H1 (cell line): Measurements from ENCODE around the gene DNAJC11. TPM values are rescaled to one million over a fixed set of nuclear protein-coding genes. Genes with fewer than 3 reads are reported as not detected.

ENCODE experiments used
- CTCF ChIA-PET: fragments of 300-600 bp; sonication (Branson Sonifier 250); formaldehyde crosslinking; loops from one replicate; lab custom pipeline; 2021; ENCODE audit not compliant: partially characterized antibody; lab: Charles Lee
- POLR2A ChIA-PET: fragments of 300-600 bp; sonication (Branson Sonifier 250); formaldehyde crosslinking; loops from one replicate; lab custom pipeline; 2021; ENCODE audit warnings: inconsistent platforms; ENCODE audit not compliant: partially characterized antibody; lab: Charles Lee
- DNase-seq, 2 experiments: peaks; one replicate each; pipeline versions ENCODE4 v3.0.0 to v3.0.0-alpha.2; 2010 to 2022; ENCODE audit warnings: low spot score in 2 of 2, low read depth in 1 of 2, mixed read lengths in 1 of 2
- FAIRE-seq: peaks from 2 replicates; lab custom pipeline; 2011; peaks lifted over from hg19 to GRCh38; lab: Jason Lieb, UNC
- H2AFZ ChIP-seq: 2 replicates; pipeline ENCODE4 v1.8.1; 2012; ENCODE audit warnings: low read length, inconsistent platforms
- H2AK5ac ChIP-seq: 2 replicates; pipeline ENCODE4 v1.6.1; 2013; ENCODE audit warnings: low read depth, low read length
- H2BK120ac ChIP-seq: replicated peaks from 2 replicates; pipeline ENCODE3; 2013; ENCODE audit warnings: low read depth, low read length, inconsistent platforms
- H2BK12ac ChIP-seq: 2 replicates; pipeline ENCODE4 v1.6.1; 2013; ENCODE audit warnings: low read depth, low read length
- H2BK15ac ChIP-seq: 2 replicates; pipeline ENCODE4 v1.6.1; 2013; ENCODE audit warnings: low read length
- H2BK20ac ChIP-seq: 2 replicates; pipeline ENCODE4 v1.6.1; 2013; ENCODE audit warnings: low read length
- H2BK5ac ChIP-seq: 2 replicates; pipeline ENCODE4 v1.6.1; 2013; ENCODE audit warnings: low read depth, low read length
- H3K14ac ChIP-seq: 2 replicates; pipeline ENCODE4 v1.6.1; 2013; ENCODE audit warnings: inconsistent platforms; ENCODE audit not compliant: insufficient read length
- H3K18ac ChIP-seq: 2 replicates; pipeline ENCODE4 v1.6.1; 2013; ENCODE audit warnings: low read length; ENCODE audit errors: extremely low read depth
- H3K23ac ChIP-seq: 2 replicates; pipeline ENCODE4 v1.6.1; 2013; ENCODE audit warnings: inconsistent platforms; ENCODE audit not compliant: insufficient read length
- H3K23me2 ChIP-seq: 2 replicates; pipeline ENCODE4 v1.6.1; 2013; ENCODE audit warnings: low read depth, low read length
- H3K27ac ChIP-seq: 2 replicates; pipeline ENCODE4 v1.6.1; 2011; ENCODE audit warnings: low read depth, low read length, inconsistent platforms
- H3K27me3 ChIP-seq, 4 experiments: replicated peaks in 1 of 4; 1 replicate in 1 of 4; 2 replicates in 3 of 4; pipeline versions ENCODE4 v1.6.1 to v1.8.1; 2011 to 2013; ENCODE audit warnings: low read length in 3 of 4, mild to moderate bottlenecking in 3 of 4, inconsistent platforms in 2 of 4, mixed read lengths in 2 of 4, moderate library complexity in 1 of 4; ENCODE audit not compliant: control insufficient read depth in 3 of 4, insufficient read depth in 3 of 4; ENCODE audit errors: extremely low read depth in 1 of 4
- H3K36me3 ChIP-seq, 4 experiments: 2 replicates each; pipeline versions ENCODE4 v1.6.1 to v1.8.1; 2011 to 2013; ENCODE audit warnings: mild to moderate bottlenecking in 4 of 4, low read length in 3 of 4, moderate library complexity in 2 of 4, control low read depth in 1 of 4, inconsistent platforms in 1 of 4; ENCODE audit not compliant: insufficient read depth in 4 of 4, control insufficient read depth in 2 of 4
- H3K4ac ChIP-seq: replicated peaks from 2 replicates; pipeline ENCODE3; 2013; ENCODE audit warnings: low read length, low read depth, mixed read lengths, inconsistent platforms; ENCODE audit not compliant: insufficient read length
- H3K4me1 ChIP-seq, 4 experiments: replicated peaks in 1 of 4; 1 replicate in 1 of 4; 2 replicates in 3 of 4; pipeline versions ENCODE4 v1.6.1 to v1.8.1; 2011 to 2013; ENCODE audit warnings: low read length in 3 of 4, inconsistent platforms in 2 of 4, mixed read lengths in 1 of 4; ENCODE audit not compliant: insufficient read depth in 4 of 4, control insufficient read depth in 3 of 4
- H3K4me2 ChIP-seq, 2 experiments: 2 replicates each; pipeline versions ENCODE4 v1.6.1 to v1.8.1; 2011 to 2013; ENCODE audit warnings: low read depth in 2 of 2, low read length in 2 of 2, control low read depth in 1 of 2, inconsistent platforms in 1 of 2, mild to moderate bottlenecking in 1 of 2; ENCODE audit not compliant: insufficient read depth in 1 of 2
- H3K4me3 ChIP-seq, 4 experiments: fragments of 200-600, 300-600 bp in 1 of 4; sonication (generic), shearing (Covaris generic), sonication (Bioruptor Twin) in 1 of 4; 2 replicates each; pipeline versions ENCODE4 v1.5.1 to v1.8.1; 2011 to 2016; ENCODE audit warnings: low read length in 4 of 4, low read depth in 3 of 4, control low read depth in 2 of 4, inconsistent platforms in 2 of 4, mild to moderate bottlenecking in 2 of 4, mixed read lengths in 1 of 4, moderate library complexity in 1 of 4; ENCODE audit not compliant: insufficient read depth in 2 of 4; ENCODE audit errors: extremely low read depth in 1 of 4
- H3K56ac ChIP-seq: replicated peaks from 2 replicates; pipeline ENCODE3; 2013; ENCODE audit warnings: low read depth, mild to moderate bottlenecking, mixed read lengths, low read length, inconsistent platforms; ENCODE audit not compliant: insufficient read length
- H3K79me1 ChIP-seq: 2 replicates; pipeline ENCODE4 v1.6.1; 2013; ENCODE audit warnings: low read depth, low read length, control low read depth
- H3K79me2 ChIP-seq, 2 experiments: 2 replicates each; pipeline versions ENCODE4 v1.6.1 to v1.8.1; 2012 to 2013; ENCODE audit warnings: low read length in 2 of 2, mild to moderate bottlenecking in 2 of 2, inconsistent platforms in 1 of 2; ENCODE audit not compliant: insufficient read depth in 2 of 2, control insufficient read depth in 1 of 2
- H3K9ac ChIP-seq, 4 experiments: replicated peaks in 1 of 4; 1 replicate in 1 of 4; 2 replicates in 3 of 4; pipeline versions ENCODE4 v1.6.1 to v1.8.1; 2011 to 2013; ENCODE audit warnings: low read depth in 3 of 4, low read length in 3 of 4, control low read depth in 2 of 4, mild to moderate bottlenecking in 2 of 4, moderate library complexity in 2 of 4, inconsistent platforms in 1 of 4; ENCODE audit errors: extremely low read depth in 1 of 4
- H3K9me3 ChIP-seq, 2 experiments: 2 replicates each; pipeline versions ENCODE4 v1.6.1 to v1.8.1; 2012 to 2013; ENCODE audit warnings: mild to moderate bottlenecking in 2 of 2, moderate library complexity in 2 of 2, control low read depth in 1 of 2, inconsistent platforms in 1 of 2, low read depth in 1 of 2, low read length in 1 of 2, mixed read lengths in 1 of 2; ENCODE audit not compliant: insufficient read depth in 2 of 2
- H4K20me1 ChIP-seq, 2 experiments: replicated peaks in 1 of 2; 2 replicates each; pipeline versions ENCODE3 to v1.8.1; 2011 to 2013; ENCODE audit warnings: inconsistent platforms in 2 of 2, low read length in 2 of 2, mild to moderate bottlenecking in 1 of 2; ENCODE audit not compliant: insufficient read depth in 2 of 2, control insufficient read depth in 1 of 2
- H4K5ac ChIP-seq: 2 replicates; pipeline ENCODE4 v1.6.1; 2013; ENCODE audit warnings: low read length, low read depth, mixed read lengths, inconsistent platforms; ENCODE audit not compliant: insufficient read length
- H4K8ac ChIP-seq: 2 replicates; pipeline ENCODE4 v1.8.0; 2013; ENCODE audit warnings: mild to moderate bottlenecking, moderate library complexity, low read length, inconsistent platforms; ENCODE audit not compliant: insufficient read depth; ENCODE audit errors: extremely low read depth
- H4K91ac ChIP-seq: replicated peaks from 2 replicates; pipeline ENCODE3; 2013; ENCODE audit warnings: low read length, mixed read lengths, inconsistent platforms; ENCODE audit not compliant: insufficient read length
- ATF3 ChIP-seq: IDR thresholded peaks from 2 replicates; pipeline ENCODE4 v1.6.1; 2011; ENCODE audit warnings: low read depth, mild to moderate bottlenecking, low read length; ENCODE audit not compliant: insufficient read depth
- BCL11A ChIP-seq, 2 experiments: IDR thresholded peaks; one replicate each; pipeline ENCODE4 v1.6.1; 2011; ENCODE audit warnings: low read depth in 2 of 2, low read length in 2 of 2, mild to moderate bottlenecking in 2 of 2
- BRCA1 ChIP-seq: IDR thresholded peaks from 2 replicates; pipeline ENCODE4 v1.6.1; 2012; ENCODE audit warnings: low read depth, low read length, improper control_type of control experiment
- CTCF ChIP-seq, 3 experiments: IDR thresholded peaks; 1 replicate in 2 of 3; 2 replicates in 1 of 3; pipeline versions ENCODE4 v1.5.1 to v1.6.1; 2011; ENCODE audit warnings: low read length in 3 of 3, mild to moderate bottlenecking in 3 of 3, inconsistent platforms in 2 of 3, low read depth in 1 of 3, moderate library complexity in 1 of 3; ENCODE audit not compliant: insufficient read depth in 1 of 3; ENCODE audit errors: control extremely low read depth in 1 of 3
- HDAC2 ChIP-seq, 2 experiments: fragments of 300-600 bp in 1 of 2; sonication (generic) in 1 of 2; IDR thresholded peaks; 2 replicates each; pipeline ENCODE4 v1.6.1; 2011 to 2012; ENCODE audit warnings: low read depth in 2 of 2, low read length in 2 of 2, mild to moderate bottlenecking in 2 of 2, moderate library complexity in 2 of 2, borderline replicate concordance in 1 of 2, inconsistent platforms in 1 of 2
- SIN3A ChIP-seq, 2 experiments: IDR thresholded peaks in 1 of 2; conservative IDR thresholded peaks in 1 of 2; 2 replicates each; pipeline ENCODE4 v1.6.1; 2011 to 2012; ENCODE audit warnings: low read length in 2 of 2, improper control_type of control experiment in 1 of 2, low read depth in 1 of 2, mild to moderate bottlenecking in 1 of 2
- SP4 ChIP-seq: IDR thresholded peaks from 2 replicates; pipeline ENCODE4 v1.6.1; 2012; ENCODE audit warnings: low read length, inconsistent platforms
- WGBS, 2 experiments: shearing (Covaris generic) in 1 of 2; methylation state at CpG; one replicate each; pipeline versions ENCODE4 v1.1.6 to v1.1.7; 2013 to 2015; ENCODE audit warnings: low lambda C conversion rate in 2 of 2, mixed read lengths in 2 of 2, inconsistent platforms in 1 of 2, low coverage in 1 of 2, missing lambda C conversion rate in 1 of 2; ENCODE audit not compliant: insufficient replicate concordance in 2 of 2, insufficient coverage in 1 of 2, insufficient read length in 1 of 2; ENCODE audit errors: extremely low coverage in 1 of 2, missing lambda C conversion rate in 1 of 2; 5-methylcytosine and 5-hydroxymethylcytosine counted together
- polyA plus RNA-seq, 7 experiments: library from polyadenylated mRNA; depleted of rRNA in 3 of 7; stranded (reverse) in 5 of 7; unstranded in 2 of 7; fragments of >200 nt in 5 of 7; fragments of 200-250 nt in 2 of 7; gene quantifications; 1 replicate in 5 of 7; 2 replicates in 1 of 7; 4 replicates in 1 of 7; pipeline versions ENCODE4 v1.2.1 to v1.2.3, GENCODE V29; 2011 to 2013; ENCODE audit warnings: missing spikeins in 2 of 7, mixed read lengths in 2 of 7
- total RNA-seq: library from RNA; stranded (reverse); fragmentation: NEBNext Ultra II Directional; extraction: Animal tissue kit (Norgen Biotek cat#: 25700); gene quantifications from 2 replicates; pipeline ENCODE4 v1.2.1, GENCODE V29; 2021

Gene DNAJC11
- total and polyA plus RNA-seq, 2 of the 8 experiments (the other 6 are each of a cell fraction or from before 2014, with no cell fraction given) = 43.9 to 90.9 TPM

GRCh38 chr1:6613361-6614018 lies 88.1 kb downstream of the DNAJC11 start, which contains the start of gene PHF13:
TSS of gene PHF13 (plus strand) at chr1:6613731. CDS start at chr1:6614067, 336 bp downstream.
- Histone ChIP-seq H2BK15ac (0 out of 2 replicates have a peak within 1 kb of the TSS, but pooled peaks have one; percentile 75), H3K9me3 (no peaks in the 10 kb centered on the region), H3K9ac (peak within 1 kb of the TSS; percentile 54 to 78 (median 70)), H4K8ac (peak within 1 kb of the TSS; percentile 81), H2AK5ac (no peak within 1 kb of the TSS), H3K27ac (peak within 1 kb of the TSS; percentile 81; the same call in 1 of the 2 replicates), H3K27me3 (no peaks in the 10 kb centered on the region), H3K4ac (no peak within 1 kb of the TSS), H2BK20ac (no peak within 1 kb of the TSS), H3K18ac (no peak within 1 kb of the TSS; the same call in 1 of the 2 replicates), H3K4me2 (peak within 1 kb of the TSS; percentile 79 to 100), H3K4me3 (peak within 1 kb of the TSS; percentile 76 to 100 (median 86)), H3K56ac (no peak within 1 kb of the TSS), H4K5ac (peak within 1 kb of the TSS; percentile 66), H3K79me1 (peaks cover 5% of the 10 kb centered on the region), H3K36me3 (peaks cover 0 to 16% (median 4%) of the 10 kb centered on the region in 4 experiments; a peak in 6 of 8 replicates), H2AFZ (peak within 1 kb of the TSS; percentile 82; the same call in 1 of the 2 replicates), H2BK5ac (peak within 1 kb of the TSS; percentile 78; the same call in 1 of the 2 replicates), H4K91ac (no peak within 1 kb of the TSS), H3K79me2 (peaks cover 12 to 34% of the 10 kb centered on the region in 2 experiments), H3K4me1 (peaks cover 0 to 2% (median 0%) of the 10 kb centered on the region in 4 experiments; a peak in 1 of 7 replicates), H3K23me2 (peaks cover 8% of the 10 kb centered on the region; the same call in 1 of the 2 replicates), H3K14ac (no peak within 1 kb of the TSS), H3K23ac (no peak within 1 kb of the TSS), H2BK120ac (no peak within 1 kb of the TSS), H2BK12ac (no peak within 1 kb of the TSS), H4K20me1 (peaks cover 7 to 15% of the 10 kb centered on the region in 2 experiments)
- DNase-seq = peak; percentile 98 to 99
- ChIA-PET CTCF (interaction anchor here (0.6 to 0.8 kb wide), 2 partner anchors 13 to 18 kb away, joined by 3 to 4 read pairs; no protein-coding TSS in a partner anchor), POLR2A (interaction anchor here (1.2 to 1.3 kb wide), 2 partner anchors 10 kb away, joined by 9 to 20 read pairs; partner anchors contain the start of genes KLHL21 and THAP3)
- FAIRE-seq = no peak
- 0% methylated on average over 7 of the region's 84 CpGs; no CpG with 5 or more reads in 1 of the 2 experiments for WGBS, 2 experiments
- TF ChIP-seq CTCF (IDR thresholded peaks at IDR 0.05; ENCODE audit: control extremely low read depth in 1 of 3, insufficient read depth in 1 of 3, low read depth in 1 of 3, low read length in 3 of 3) (0 out of 4 replicates have a peak, but pooled peaks of 1 of the 3 experiments have one; percentile 3), SIN3A (conservative IDR thresholded peaks at IDR 0.05 in 1 of 2, IDR thresholded peaks at IDR 0.05 in 1 of 2; ENCODE audit: low read depth in 1 of 2, low read length in 2 of 2) (peak in 1 of 2 experiments; percentile 77; a peak in 2 of 4 replicates), SP4 (no peak), HDAC2 (IDR thresholded peaks at IDR 0.05; ENCODE audit: borderline replicate concordance in 1 of 2, low read depth in 2 of 2, low read length in 2 of 2) (no peak), ATF3 (no peak), BRCA1 (no peak), BCL11A (IDR thresholded peaks at IDR 0.05; ENCODE audit: low read depth in 2 of 2, low read length in 2 of 2) (no peak)
